PC-3 (cell line): Measurements from ENCODE around the gene NDUFA7.

Experiments used
- CTCF ChIP-seq: fragments of 300-600 bp; sonication (generic); conservative IDR thresholded peaks from 2 replicates; pipeline ENCODE4 v1.5.1; 2017; ENCODE audit warnings: antibody characterized with exemption, low read depth, mild to moderate bottlenecking, low read length
- EZH2 ChIP-seq: fragments of 300-600 bp; sonication (generic); IDR thresholded peaks from one replicate; pipeline ENCODE4 v1.6.1; 2017; ENCODE audit warnings: antibody characterized with exemption, mild to moderate bottlenecking, low read length; ENCODE audit not compliant: unreplicated experiment
- EZH2phosphoT487 ChIP-seq: fragments of 300-600 bp; sonication (generic); IDR thresholded peaks from 2 replicates; pipeline ENCODE4 v1.6.1; 2018; ENCODE audit warnings: mild to moderate bottlenecking, antibody characterized with exemption, low read length, borderline replicate concordance

DNA sequence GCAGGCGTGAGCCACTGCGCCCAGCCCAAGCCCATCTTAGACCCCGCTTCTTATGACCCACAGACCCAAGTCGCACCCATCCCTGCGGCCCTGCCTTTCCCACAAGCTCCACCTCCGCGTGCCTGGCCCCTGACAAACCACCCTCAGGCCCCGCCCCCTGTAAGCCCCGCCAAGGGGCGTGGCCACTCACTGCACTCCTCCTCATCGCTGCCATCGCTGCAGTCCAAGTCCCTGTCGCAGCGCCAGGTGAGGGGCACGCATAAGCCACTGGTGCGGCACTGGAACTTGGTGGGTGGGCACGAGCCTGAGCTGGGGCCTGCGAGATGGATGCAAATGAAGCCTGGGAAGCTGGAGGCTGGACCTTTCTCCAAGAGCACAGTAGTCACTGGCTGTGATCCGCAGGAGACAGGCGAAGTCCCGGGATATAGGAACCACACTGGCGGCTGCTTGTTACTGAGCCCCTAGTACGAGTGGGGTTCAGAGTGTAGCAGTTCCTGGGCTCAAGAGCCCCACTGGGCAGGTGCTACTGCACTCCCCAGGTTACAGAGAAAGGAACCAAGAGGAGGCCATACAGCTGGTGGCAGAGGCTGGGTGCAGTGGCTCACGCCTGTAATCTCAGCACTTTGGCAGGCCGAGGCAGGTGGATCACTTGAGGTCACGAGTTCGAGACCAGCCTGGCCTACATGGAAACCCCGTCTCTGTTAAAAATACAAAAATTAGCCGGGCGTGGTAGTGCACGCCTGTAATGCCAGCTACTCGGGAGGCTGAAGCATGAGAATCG is 16.1 kb downstream of the NDUFA7 start:
- TF ChIP-seq CTCF (no peak), EZH2 (no peak), EZH2phosphoT487 (no peak)
